Memory B cell (primary cell): ENCODE results near the gene RAB43.
"Not testable (repeated sequence)": the region's sequence is repeated elsewhere in the genome, so short reads cannot be mapped to it uniquely, and the experiment has no call there.

Experiments
- ATAC-seq: fragments of 150-1000 bp; cut with Tn5 transposase; 2 replicates; pipeline ENCODE4 v1.10.0; 2021; ENCODE audit warnings: low read depth, mild to moderate bottlenecking, moderate library complexity
- DNase-seq, 2 donors: peaks; one replicate each; pipeline ENCODE4 v3.0.0; 2022; ENCODE audit warnings: low spot score in 2 of 2
- H3K27ac Mint-ChIP-seq: one replicate; pipeline ENCODE4 v1.8.0; 2022; ENCODE audit warnings: mild to moderate bottlenecking, moderate library complexity, mixed read lengths
- H3K27me3 Mint-ChIP-seq: one replicate; pipeline ENCODE4 v1.8.0; 2022; ENCODE audit warnings: mixed read lengths
- H3K36me3 Mint-ChIP-seq: one replicate; pipeline ENCODE4 v1.8.0; 2022; ENCODE audit warnings: mild to moderate bottlenecking, mixed read lengths
- H3K4me1 Mint-ChIP-seq: one replicate; pipeline ENCODE4 v1.8.0; 2022; ENCODE audit warnings: mixed read lengths
- H3K4me3 Mint-ChIP-seq: one replicate; pipeline ENCODE4 v1.8.0; 2022; ENCODE audit warnings: mild to moderate bottlenecking, moderate library complexity, mixed read lengths
- H3K9me3 Mint-ChIP-seq: one replicate; pipeline ENCODE4 v1.8.0; 2022; ENCODE audit warnings: mixed read lengths

Gene RAB43

GRCh38 chr3:129121792-129122411 lies at the start of gene RAB43:
RAB43 (minus strand) TSS chr3:129121804; CDS start chr3:129121489, 315 bp downstream.
- H3K36me3 Mint-ChIP-seq: peaks cover 5% of the 10 kb centered on the region

GRCh38 chr3:129166579-129167332 lies 45.2 kb upstream of the RAB43 start:
- no peaks in the 10 kb centered on the region for H3K27me3 Mint-ChIP-seq
- peaks cover 10% of the 10 kb centered on the region for H3K4me1 Mint-ChIP-seq
- DNase-seq (no peak), ATAC-seq (no peak)
- no peak overlapping the region for H3K4me3 Mint-ChIP-seq
- peaks cover 15% of the 10 kb centered on the region for H3K36me3 Mint-ChIP-seq
- no peaks in the 10 kb centered on the region for H3K9me3 Mint-ChIP-seq
- H3K27ac Mint-ChIP-seq: no peak overlapping the region

More at GRCh38 chr3:129121792-129122411, at the start of gene RAB43:
- no peaks in the 10 kb centered on the region for H3K27me3 Mint-ChIP-seq
- peak within 1 kb of the TSS; percentile 74 for H3K27ac Mint-ChIP-seq
- H3K4me1 Mint-ChIP-seq: peaks cover 29% of the 10 kb centered on the region
- peak; percentile 78 to 89 for DNase-seq
- ATAC-seq: peak; percentile 59
- peak within 1 kb of the TSS; percentile 89 for H3K4me3 Mint-ChIP-seq
- H3K9me3 Mint-ChIP-seq: no peaks in the 10 kb centered on the region

- H3K27ac Mint-ChIP-seq: not testable (repeated sequence)
Observed at GRCh38 chr3:129165594-129165993, 44.0 kb upstream of the RAB43 start.

GRCh38 chr3:129164500-129164899 lies 42.9 kb upstream of the RAB43 start:
- ATAC-seq: no peak

More at GRCh38 chr3:129165594-129165993, 44.0 kb upstream of the RAB43 start:
- H3K9me3 Mint-ChIP-seq, H3K4me1 Mint-ChIP-seq, H3K4me3 Mint-ChIP-seq, DNase-seq, H3K27me3 Mint-ChIP-seq, ATAC-seq: not testable (repeated sequence)
- peaks cover 10% of the 10 kb centered on the region for H3K36me3 Mint-ChIP-seq

GRCh38 chr3:129162729-129163579 lies 41.4 kb upstream of the RAB43 start:
- Mint-ChIP-seq H3K4me3 (peak overlapping the region; percentile 17), H3K27me3 (no peaks in the 10 kb centered on the region), H3K4me1 (peaks cover 23% of the 10 kb centered on the region), H3K36me3 (peaks cover 10% of the 10 kb centered on the region), H3K27ac (no peak overlapping the region), H3K9me3 (no peaks in the 10 kb centered on the region)
- DNase-seq (no peak), ATAC-seq (no peak)

More at GRCh38 chr3:129164500-129164899, 42.9 kb upstream of the RAB43 start:
- H3K36me3 Mint-ChIP-seq: peaks cover 10% of the 10 kb centered on the region
- H3K4me1 Mint-ChIP-seq: peaks cover 16% of the 10 kb centered on the region
- H3K4me3 Mint-ChIP-seq: no peak overlapping the region
- H3K27me3 Mint-ChIP-seq: no peaks in the 10 kb centered on the region
- H3K27ac Mint-ChIP-seq: peak overlapping the region; percentile 33
- DNase-seq: no peak
- no peaks in the 10 kb centered on the region for H3K9me3 Mint-ChIP-seq

GRCh38 chr3:129161860-129162271 lies 40.3 kb upstream of the RAB43 start:
- DNase-seq: peak in 1 of 2 donors; percentile 30
- no peaks in the 10 kb centered on the region for H3K9me3 Mint-ChIP-seq
- ATAC-seq: peak; percentile 11
- peak overlapping the region; percentile 97 for H3K4me3 Mint-ChIP-seq
- no peaks in the 10 kb centered on the region for H3K27me3 Mint-ChIP-seq
- H3K27ac Mint-ChIP-seq: peak overlapping the region; percentile 99
- peaks cover 10% of the 10 kb centered on the region for H3K36me3 Mint-ChIP-seq
- H3K4me1 Mint-ChIP-seq: peaks cover 23% of the 10 kb centered on the region

GRCh38 chr3:129160891-129161859 lies 39.6 kb upstream of the RAB43 start, which contains the start of gene ISY1:
ISY1 (minus strand) TSS chr3:129161063; CDS start chr3:129160975, 88 bp downstream.
- ATAC-seq (peak; percentile 79), DNase-seq (peak; percentile 81)
- H3K27me3 Mint-ChIP-seq: no peaks in the 10 kb centered on the region
- H3K9me3 Mint-ChIP-seq: no peaks in the 10 kb centered on the region
- H3K4me1 Mint-ChIP-seq: peaks cover 23% of the 10 kb centered on the region
- H3K36me3 Mint-ChIP-seq: peaks cover 10% of the 10 kb centered on the region
- H3K4me3 Mint-ChIP-seq: peak within 1 kb of the TSS; percentile 97
- peak within 1 kb of the TSS; percentile 99 for H3K27ac Mint-ChIP-seq

- Mint-ChIP-seq H3K27me3 (no peaks in the 10 kb centered on the region), H3K4me3 (no peak overlapping the region), H3K9me3 (no peaks in the 10 kb centered on the region), H3K27ac (no peak overlapping the region), H3K4me1 (no peaks in the 10 kb centered on the region), H3K36me3 (peaks cover 20% of the 10 kb centered on the region)
- DNase-seq (no peak), ATAC-seq (no peak)
Observed at GRCh38 chr3:129144786-129145185, 23.2 kb upstream of the RAB43 start.

- not testable (repeated sequence) for H3K4me3 Mint-ChIP-seq, ATAC-seq, H3K27ac Mint-ChIP-seq, DNase-seq, H3K9me3 Mint-ChIP-seq, H3K27me3 Mint-ChIP-seq, H3K4me1 Mint-ChIP-seq
- H3K36me3 Mint-ChIP-seq: peaks cover 17% of the 10 kb centered on the region
Observed at GRCh38 chr3:129141011-129141410, 19.4 kb upstream of the RAB43 start.

- DNase-seq: no peak
- peaks cover 14% of the 10 kb centered on the region for H3K36me3 Mint-ChIP-seq
- H3K4me3 Mint-ChIP-seq: no peak overlapping the region
Observed at GRCh38 chr3:129139911-129140310, 18.3 kb upstream of the RAB43 start.

GRCh38 chr3:129136275-129136674 lies 14.7 kb upstream of the RAB43 start:
- not testable (repeated sequence) for H3K27me3 Mint-ChIP-seq, ATAC-seq, DNase-seq, H3K4me3 Mint-ChIP-seq, H3K9me3 Mint-ChIP-seq, H3K27ac Mint-ChIP-seq, H3K4me1 Mint-ChIP-seq
- H3K36me3 Mint-ChIP-seq: peaks cover 31% of the 10 kb centered on the region

More at GRCh38 chr3:129139911-129140310, 18.3 kb upstream of the RAB43 start:
- no peak overlapping the region for H3K27ac Mint-ChIP-seq
- no peaks in the 10 kb centered on the region for H3K27me3 Mint-ChIP-seq
- H3K9me3 Mint-ChIP-seq: no peaks in the 10 kb centered on the region
- no peak for ATAC-seq
- H3K4me1 Mint-ChIP-seq: no peaks in the 10 kb centered on the region

- no peak for DNase-seq
- Mint-ChIP-seq H3K27me3 (no peaks in the 10 kb centered on the region), H3K4me1 (no peaks in the 10 kb centered on the region), H3K36me3 (peaks cover 41% of the 10 kb centered on the region), H3K27ac (no peak overlapping the region), H3K4me3 (no peak overlapping the region), H3K9me3 (no peaks in the 10 kb centered on the region)
- no peak for ATAC-seq
Observed at GRCh38 chr3:129132097-129132866, 10.7 kb upstream of the RAB43 start.
